Fibroblast of lung (primary cell): ENCODE results near the gene NRG2.

ENCODE experiments used
- EZH2 ChIP-seq: IDR thresholded peaks from 2 replicates; pipeline ENCODE4 v1.5.1; 2012; ENCODE audit warnings: low read length, control low read depth, mild to moderate bottlenecking; ENCODE audit errors: missing control alignments
- TF ChIP-seq, protein P1 (sequence below), 2 donors: IDR thresholded peaks in 1 of 2; conservative IDR thresholded peaks in 1 of 2; 1 replicate in 1 of 2; 2 replicates in 1 of 2; pipeline ENCODE4 v1.5.1; 2011 to 2012; ENCODE audit warnings: low read length in 2 of 2, control low read depth in 1 of 2, inconsistent platforms in 1 of 2, low read depth in 1 of 2, mild to moderate bottlenecking in 1 of 2

DNA sequence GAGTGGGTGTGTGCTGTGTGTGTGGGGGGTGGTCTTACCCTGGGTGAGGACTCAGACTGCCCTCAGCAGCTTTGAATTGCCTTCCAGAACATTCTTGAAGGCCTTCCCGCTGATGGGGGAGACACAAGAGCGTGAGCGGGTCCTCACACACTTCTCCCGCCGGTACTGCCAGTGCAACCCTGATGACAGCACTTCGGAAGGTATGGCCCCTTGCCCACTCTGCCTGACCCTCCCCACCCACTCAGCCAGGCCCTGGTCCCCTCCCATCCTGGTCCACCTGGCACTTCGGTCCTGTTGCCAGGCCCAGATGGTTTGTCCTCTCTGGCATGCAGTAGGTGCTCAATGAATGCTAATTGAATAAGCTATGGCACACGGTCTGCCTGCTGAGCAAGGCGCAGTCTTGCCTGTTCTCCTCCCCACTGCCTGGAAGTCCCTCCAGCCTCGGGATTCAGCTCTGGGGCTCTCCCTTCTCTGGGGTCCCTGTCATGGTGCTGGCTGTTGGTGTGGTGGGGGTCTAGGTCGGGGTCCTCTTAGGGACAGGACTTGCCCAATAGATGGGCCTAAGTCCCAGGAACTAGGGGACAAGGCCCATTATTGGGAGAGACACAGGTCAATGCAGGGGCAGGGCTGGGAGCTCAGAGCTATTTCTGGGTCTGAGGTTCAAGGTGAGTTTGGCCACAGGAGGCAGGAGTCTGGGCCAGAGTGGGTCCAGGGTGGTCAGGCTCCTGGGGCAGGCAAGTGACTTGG lies 221.1 kb downstream of the NRG2 start:
- TF ChIP-seq, protein P1, sequence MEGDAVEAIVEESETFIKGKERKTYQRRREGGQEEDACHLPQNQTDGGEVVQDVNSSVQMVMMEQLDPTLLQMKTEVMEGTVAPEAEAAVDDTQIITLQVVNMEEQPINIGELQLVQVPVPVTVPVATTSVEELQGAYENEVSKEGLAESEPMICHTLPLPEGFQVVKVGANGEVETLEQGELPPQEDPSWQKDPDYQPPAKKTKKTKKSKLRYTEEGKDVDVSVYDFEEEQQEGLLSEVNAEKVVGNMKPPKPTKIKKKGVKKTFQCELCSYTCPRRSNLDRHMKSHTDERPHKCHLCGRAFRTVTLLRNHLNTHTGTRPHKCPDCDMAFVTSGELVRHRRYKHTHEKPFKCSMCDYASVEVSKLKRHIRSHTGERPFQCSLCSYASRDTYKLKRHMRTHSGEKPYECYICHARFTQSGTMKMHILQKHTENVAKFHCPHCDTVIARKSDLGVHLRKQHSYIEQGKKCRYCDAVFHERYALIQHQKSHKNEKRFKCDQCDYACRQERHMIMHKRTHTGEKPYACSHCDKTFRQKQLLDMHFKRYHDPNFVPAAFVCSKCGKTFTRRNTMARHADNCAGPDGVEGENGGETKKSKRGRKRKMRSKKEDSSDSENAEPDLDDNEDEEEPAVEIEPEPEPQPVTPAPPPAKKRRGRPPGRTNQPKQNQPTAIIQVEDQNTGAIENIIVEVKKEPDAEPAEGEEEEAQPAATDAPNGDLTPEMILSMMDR (conservative IDR thresholded peaks at IDR 0.05 in 1 of 2, IDR thresholded peaks at IDR 0.05 in 1 of 2; ENCODE audit: low read depth in 1 of 2, low read length in 2 of 2) = no peak
- no peak for TF ChIP-seq EZH2
